Kidney (tissue), 14 donors: Measurements from ENCODE around the gene OR2W3. TPM values are rescaled to one million over a fixed set of nuclear protein-coding genes. Genes with fewer than 3 reads are reported as not detected.

Experiments
- DNase-seq, 5 donors: peaks; one replicate each; pipeline ENCODE4 v3.0.0-alpha.2; 2013 to 2020
- FAIRE-seq: peaks from 2 replicates; lab custom pipeline; 2012; peaks lifted over from hg19 to GRCh38; lab: Jason Lieb, UNC
- H3K27ac ChIP-seq, 2 donors: one replicate each; pipeline ENCODE4 v1.7.0; 2013; ENCODE audit warnings: low read depth in 2 of 2, low read length in 2 of 2, inconsistent platforms in 1 of 2
- H3K27me3 ChIP-seq: one replicate; pipeline ENCODE4 v1.7.1; 2013; ENCODE audit warnings: low read length, inconsistent platforms; ENCODE audit not compliant: control insufficient read depth, insufficient read depth
- H3K36me3 ChIP-seq, 3 donors: one replicate each; pipeline versions ENCODE4 v1.7.0 to v1.7.1; 2013; ENCODE audit warnings: low read length in 3 of 3, control low read depth in 1 of 3, inconsistent platforms in 1 of 3; ENCODE audit not compliant: insufficient read depth in 3 of 3, control insufficient read depth in 2 of 3
- H3K4me1 ChIP-seq, 3 donors: one replicate each; pipeline versions ENCODE4 v1.7.0 to v1.7.1; 2013; ENCODE audit warnings: low read length in 3 of 3, inconsistent platforms in 1 of 3, low read depth in 1 of 3; ENCODE audit not compliant: control insufficient read depth in 2 of 3, insufficient read depth in 2 of 3
- H3K4me3 ChIP-seq, 3 donors: one replicate each; pipeline versions ENCODE4 v1.7.0 to v1.8.1; 2013; ENCODE audit warnings: low read length in 3 of 3, control low read depth in 1 of 3, inconsistent platforms in 1 of 3
- H3K9ac ChIP-seq, 3 donors: one replicate each; pipeline versions ENCODE4 v1.7.0 to v1.7.1; 2013; ENCODE audit warnings: low read length in 3 of 3, control low read depth in 1 of 3, inconsistent platforms in 1 of 3
- H3K9me3 ChIP-seq, 3 donors: one replicate each; pipeline versions ENCODE4 v1.7.0 to v1.7.1; 2013; ENCODE audit warnings: low read length in 3 of 3, control low read depth in 1 of 3, inconsistent platforms in 1 of 3; ENCODE audit not compliant: control insufficient read depth in 2 of 3, insufficient read depth in 1 of 3
- intact Hi-C: fragments of 100-400 bp; cut with DNase I; formaldehyde crosslinking; loops from one replicate; pipeline ENCODE4 v1.11.1; 2022
- polyA plus RNA-seq: library from polyadenylated mRNA; stranded (reverse); fragments of 350-450 nt; fragmentation: Illumina TruSeq; extraction: RNeasy Lipid Tissue Mini Kit (QIAGEN cat#74804); gene quantifications from one replicate; pipeline ENCODE4 v1.2.3, GENCODE V29; 2014; ENCODE audit warnings: low read depth, low replicate concordance; ENCODE audit not compliant: insufficient read depth
- total RNA-seq: library from RNA; stranded (reverse); fragmentation: NEBNext Ultra II Directional; extraction: Animal tissue kit (Norgen Biotek cat#: 25700); gene quantifications from one replicate; pipeline ENCODE4 v1.2.1, GENCODE V29; 2021
- TF ChIP-seq, protein P1 (sequence below): IDR thresholded peaks from 3 replicates; pipeline ENCODE4 v1.5.1; 2012; ENCODE audit warnings: mild to moderate bottlenecking, moderate library complexity, borderline replicate concordance; ENCODE audit not compliant: insufficient read depth; ENCODE audit errors: extremely low read depth
- donor health status: control.
- donor health status: control.
- donor health status: control.
- donor health status: control.
- donor health status: control.
- donor health status: DM: yes; HTN: yes; CAD: no.
- donor health status: Normal renal cell carcinoma (clear cell type).

Gene OR2W3
- total and polyA plus RNA-seq, 2 donors from 2014 or later = not detected

DNA sequence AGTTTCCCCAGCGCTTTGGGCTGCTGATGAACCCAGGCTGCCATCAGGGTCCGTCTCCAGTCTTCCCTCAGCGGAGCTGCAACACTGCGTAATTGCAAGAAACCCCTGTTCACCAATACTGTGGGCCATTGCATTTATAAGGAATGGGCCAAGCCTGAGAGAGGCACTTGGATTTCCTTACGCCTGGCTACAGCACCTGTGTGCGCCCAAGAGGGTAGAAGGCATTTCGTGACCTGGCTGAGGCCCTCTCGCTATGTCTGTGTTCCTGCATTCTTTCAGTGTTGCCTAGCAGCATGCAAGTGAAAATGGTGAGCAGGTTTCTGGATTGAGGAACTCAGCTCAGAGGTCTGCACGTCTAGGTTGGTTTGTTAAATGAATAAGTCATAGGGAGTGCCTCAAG, 12.0 kb upstream of the OR2W3 start:
- TF ChIP-seq, protein P1, sequence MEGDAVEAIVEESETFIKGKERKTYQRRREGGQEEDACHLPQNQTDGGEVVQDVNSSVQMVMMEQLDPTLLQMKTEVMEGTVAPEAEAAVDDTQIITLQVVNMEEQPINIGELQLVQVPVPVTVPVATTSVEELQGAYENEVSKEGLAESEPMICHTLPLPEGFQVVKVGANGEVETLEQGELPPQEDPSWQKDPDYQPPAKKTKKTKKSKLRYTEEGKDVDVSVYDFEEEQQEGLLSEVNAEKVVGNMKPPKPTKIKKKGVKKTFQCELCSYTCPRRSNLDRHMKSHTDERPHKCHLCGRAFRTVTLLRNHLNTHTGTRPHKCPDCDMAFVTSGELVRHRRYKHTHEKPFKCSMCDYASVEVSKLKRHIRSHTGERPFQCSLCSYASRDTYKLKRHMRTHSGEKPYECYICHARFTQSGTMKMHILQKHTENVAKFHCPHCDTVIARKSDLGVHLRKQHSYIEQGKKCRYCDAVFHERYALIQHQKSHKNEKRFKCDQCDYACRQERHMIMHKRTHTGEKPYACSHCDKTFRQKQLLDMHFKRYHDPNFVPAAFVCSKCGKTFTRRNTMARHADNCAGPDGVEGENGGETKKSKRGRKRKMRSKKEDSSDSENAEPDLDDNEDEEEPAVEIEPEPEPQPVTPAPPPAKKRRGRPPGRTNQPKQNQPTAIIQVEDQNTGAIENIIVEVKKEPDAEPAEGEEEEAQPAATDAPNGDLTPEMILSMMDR = no peak
- DNase-seq = no peak
- no peaks in the 10 kb centered on the region for H3K9me3 ChIP-seq
- H3K27ac ChIP-seq = no peak overlapping the region
- H3K36me3 ChIP-seq = no peaks in the 10 kb centered on the region
- FAIRE-seq = no peak
- intact Hi-C loops = no loop called here
- no peaks in the 10 kb centered on the region for H3K27me3 ChIP-seq
- no peak overlapping the region for H3K9ac ChIP-seq
- no peak overlapping the region for H3K4me3 ChIP-seq
- H3K4me1 ChIP-seq = no peaks in the 10 kb centered on the region

DNA sequence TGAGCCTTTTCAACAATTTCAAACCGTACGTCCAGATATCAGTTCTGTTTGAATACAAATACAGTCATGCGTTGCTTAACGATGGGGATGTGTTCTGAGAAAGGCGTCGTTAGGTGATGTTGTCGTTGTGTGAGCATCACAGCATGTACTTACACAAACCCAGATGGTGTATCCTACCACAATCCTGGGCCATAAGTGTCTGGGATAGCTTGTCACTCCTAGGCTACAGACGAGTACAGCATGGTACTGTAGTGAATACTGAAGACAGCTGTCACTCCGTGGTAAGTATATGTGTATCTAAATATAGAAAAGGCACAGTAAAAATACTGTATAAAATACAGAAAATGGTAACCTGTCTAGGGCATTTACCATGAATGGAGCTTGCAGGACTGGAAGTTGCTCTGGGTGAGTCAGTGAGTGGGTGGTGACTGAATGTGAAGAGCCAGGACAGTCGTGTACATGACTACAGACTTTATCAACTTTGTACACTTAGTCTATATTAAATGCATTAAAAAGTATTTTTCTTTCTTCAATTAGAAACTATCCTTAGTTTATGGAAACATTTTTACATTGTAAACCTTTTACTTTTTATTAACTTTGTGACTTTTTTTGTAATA, 10.5 kb upstream of the OR2W3 start:
- TF ChIP-seq, protein P1 = no peak
- intact Hi-C loops = no loop called here
- DNase-seq (no peak), FAIRE-seq (no peak)
- Histone ChIP-seq H3K4me1 (no peaks in the 10 kb centered on the region), H3K36me3 (no peaks in the 10 kb centered on the region), H3K4me3 (no peak overlapping the region), H3K9ac (no peak overlapping the region), H3K27me3 (no peaks in the 10 kb centered on the region), H3K9me3 (no peaks in the 10 kb centered on the region), H3K27ac (no peak overlapping the region)

DNA sequence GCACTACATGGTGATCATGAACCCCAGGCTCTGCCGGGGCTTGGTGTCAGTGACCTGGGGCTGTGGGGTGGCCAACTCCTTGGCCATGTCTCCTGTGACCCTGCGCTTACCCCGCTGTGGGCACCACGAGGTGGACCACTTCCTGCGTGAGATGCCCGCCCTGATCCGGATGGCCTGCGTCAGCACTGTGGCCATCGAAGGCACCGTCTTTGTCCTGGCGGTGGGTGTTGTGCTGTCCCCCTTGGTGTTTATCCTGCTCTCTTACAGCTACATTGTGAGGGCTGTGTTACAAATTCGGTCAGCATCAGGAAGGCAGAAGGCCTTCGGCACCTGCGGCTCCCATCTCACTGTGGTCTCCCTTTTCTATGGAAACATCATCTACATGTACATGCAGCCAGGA, 589 bp downstream of the OR2W3 start:
- no peak for FAIRE-seq
- Histone ChIP-seq H3K36me3 (no peaks in the 10 kb centered on the region), H3K27me3 (no peaks in the 10 kb centered on the region), H3K9me3 (no peaks in the 10 kb centered on the region), H3K4me3 (no peak overlapping the region), H3K9ac (no peak overlapping the region), H3K4me1 (no peaks in the 10 kb centered on the region), H3K27ac (no peak overlapping the region)
- TF ChIP-seq, protein P1 = no peak
- no peak for DNase-seq
- intact Hi-C loops = no loop called here

DNA sequence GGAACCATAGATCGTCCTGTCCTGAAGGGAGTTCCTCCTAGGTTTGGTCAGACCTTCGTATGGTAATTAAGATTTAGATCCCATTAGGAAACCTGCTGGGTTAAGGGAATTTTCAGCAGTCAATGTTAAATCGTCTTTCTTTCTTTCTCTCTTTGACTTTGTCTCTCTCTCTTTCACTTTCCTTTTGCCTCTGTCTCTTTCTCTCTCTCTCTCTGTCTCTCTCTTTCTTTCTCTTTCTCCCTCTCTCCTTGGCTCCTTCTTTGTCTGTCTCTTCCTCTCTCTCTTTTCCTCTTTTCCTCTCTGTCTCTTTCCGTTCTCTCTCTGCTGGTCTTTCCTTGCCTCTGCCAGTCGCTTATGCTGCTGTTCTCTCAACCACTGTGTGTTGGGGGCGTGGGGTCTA, 8.7 kb downstream of the OR2W3 start:
- H3K4me3 ChIP-seq = no peak overlapping the region
- intact Hi-C loops = no loop called here
- no peak overlapping the region for H3K9ac ChIP-seq
- FAIRE-seq = no peak
- TF ChIP-seq, protein P1 = no peak
- H3K36me3 ChIP-seq = no peaks in the 10 kb centered on the region
- no peaks in the 10 kb centered on the region for H3K4me1 ChIP-seq
- H3K9me3 ChIP-seq = peaks cover 0 to 2% (median 0%) of the 10 kb centered on the region in 3 donors
- no peak overlapping the region for H3K27ac ChIP-seq
- no peak for DNase-seq
- no peaks in the 10 kb centered on the region for H3K27me3 ChIP-seq
